GM21825 (cell line): Measurements from ENCODE around the gene ZSCAN10.

Experiments used
- ATAC-seq: cut with Tn5 transposase; IDR thresholded peaks from one replicate; pipeline ENCODE4 v1.9.1; 2021; ENCODE audit warnings: mild to moderate bottlenecking, moderate library complexity; ENCODE audit not compliant: unreplicated experiment

Gene ZSCAN10

GRCh38 chr16:3112058-3112880 lies 13.2 kb upstream of the ZSCAN10 start, which contains the start of gene ZNF205:
Gene ZNF205 (plus strand): TSS chr16:3112586. CDS start chr16:3113431, 845 bp downstream.
- ATAC-seq, result no peak

DNA sequence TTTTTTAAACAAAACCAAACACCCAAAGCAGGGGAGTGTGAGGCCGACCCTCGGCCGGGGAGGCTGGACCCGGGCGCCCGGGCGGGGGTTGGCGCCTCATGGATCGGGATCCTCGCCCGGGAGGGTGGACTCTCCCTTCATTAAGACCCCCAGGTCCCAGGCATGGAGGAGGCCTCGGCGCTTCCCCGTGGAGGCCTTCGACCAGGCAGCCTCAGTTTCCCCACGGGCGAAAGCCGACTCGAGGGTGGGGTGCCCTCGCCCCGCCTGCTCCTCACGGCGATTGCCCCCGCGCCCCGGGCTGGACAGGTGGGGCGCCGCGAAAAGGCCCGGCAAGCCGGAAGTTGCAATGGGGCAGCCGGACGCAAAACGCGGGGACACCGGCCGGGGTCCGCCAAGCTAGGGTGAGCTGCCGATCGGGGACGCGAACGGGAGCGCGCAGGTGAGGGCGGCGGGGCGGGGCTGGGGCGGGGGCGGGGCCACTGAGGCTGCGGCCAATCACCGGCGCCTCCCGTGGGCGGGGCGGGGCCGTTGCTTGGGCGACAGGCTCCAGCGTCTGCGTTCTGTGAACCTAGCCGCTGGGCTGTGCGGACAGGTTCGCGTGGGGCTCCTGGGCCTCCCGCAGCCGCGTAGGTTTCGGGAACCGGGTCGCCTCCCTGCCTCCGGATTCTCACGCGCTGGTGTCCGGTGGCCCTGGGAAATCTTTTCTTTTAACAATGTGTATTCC lies 7.3 kb upstream of the ZSCAN10 start:
- ATAC-seq, result peak; percentile 78

- no peak for ATAC-seq
These were observed 2.9 kb upstream of the ZSCAN10 start for GRCh38 chr16:3101841-3102470.

GRCh38 chr16:3101018-3101840 lies 2.1 kb upstream of the ZSCAN10 start:
- ATAC-seq, result no peak

- peak; percentile 47 for ATAC-seq
These were observed 822 bp upstream of the ZSCAN10 start for GRCh38 chr16:3099732-3100499.

- ATAC-seq, result no peak
These were observed 269 bp upstream of the ZSCAN10 start for GRCh38 chr16:3099395-3099731.

DNA sequence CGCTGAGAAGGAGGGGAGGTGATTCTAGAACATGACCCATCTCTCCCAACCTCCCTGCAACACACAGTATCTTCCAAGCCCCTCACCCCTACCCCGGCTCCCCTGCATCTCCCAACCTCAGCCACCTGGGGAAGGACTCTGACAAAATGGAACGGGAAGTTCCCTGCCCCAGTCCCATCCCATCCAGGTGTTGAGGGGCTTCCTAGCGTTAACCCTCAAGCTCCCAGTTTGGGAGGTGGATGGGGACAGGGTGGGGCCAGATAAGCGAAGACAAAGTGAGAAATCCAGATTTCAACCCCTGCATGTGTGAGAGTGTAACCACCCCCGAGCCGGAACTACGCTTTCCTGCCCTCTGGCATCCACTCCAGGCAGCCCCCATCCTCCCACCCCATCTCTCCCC lies 1.8 kb downstream of the ZSCAN10 start:
- no peak for ATAC-seq

DNA sequence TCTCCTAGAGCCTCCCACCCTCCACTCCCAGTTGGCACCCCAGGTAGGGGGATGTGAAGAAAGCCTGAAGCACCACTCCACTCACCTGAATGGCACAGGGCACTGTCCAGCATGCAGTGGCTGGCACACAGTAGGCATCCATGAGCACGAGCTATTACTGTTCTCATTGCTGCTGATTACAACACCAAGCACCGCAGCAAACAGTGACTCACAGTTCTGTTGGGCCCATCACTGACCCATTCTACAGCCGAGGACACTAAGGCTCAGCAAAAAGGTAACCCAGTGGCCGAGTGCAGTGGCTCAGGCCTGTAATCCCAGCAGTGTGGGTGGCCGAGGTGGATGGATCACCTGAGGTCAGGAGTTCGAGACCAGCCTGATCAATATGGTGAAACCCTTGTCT lies 2.7 kb downstream of the ZSCAN10 start:
- ATAC-seq, result no peak

DNA sequence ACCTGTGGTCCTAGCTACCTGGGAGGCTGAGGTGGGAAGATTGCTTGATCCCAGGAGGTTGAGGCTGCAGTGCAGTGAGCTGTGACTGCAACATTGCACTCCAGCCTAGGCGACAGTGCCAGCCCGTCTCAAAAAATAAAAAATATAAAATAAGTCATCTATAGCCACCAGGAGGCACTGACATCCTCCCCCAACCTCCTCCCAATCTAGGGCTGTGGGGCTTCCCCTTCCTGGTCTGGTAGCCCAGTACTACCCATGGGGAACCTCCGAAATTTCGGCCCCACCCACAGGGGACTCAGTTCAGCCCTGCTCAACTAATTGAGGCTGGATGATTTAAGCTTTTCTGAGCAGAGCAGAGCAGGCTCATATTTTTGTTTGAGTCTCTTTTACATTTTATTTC lies 3.2 kb downstream of the ZSCAN10 start:
- peak; percentile 64 for ATAC-seq

DNA sequence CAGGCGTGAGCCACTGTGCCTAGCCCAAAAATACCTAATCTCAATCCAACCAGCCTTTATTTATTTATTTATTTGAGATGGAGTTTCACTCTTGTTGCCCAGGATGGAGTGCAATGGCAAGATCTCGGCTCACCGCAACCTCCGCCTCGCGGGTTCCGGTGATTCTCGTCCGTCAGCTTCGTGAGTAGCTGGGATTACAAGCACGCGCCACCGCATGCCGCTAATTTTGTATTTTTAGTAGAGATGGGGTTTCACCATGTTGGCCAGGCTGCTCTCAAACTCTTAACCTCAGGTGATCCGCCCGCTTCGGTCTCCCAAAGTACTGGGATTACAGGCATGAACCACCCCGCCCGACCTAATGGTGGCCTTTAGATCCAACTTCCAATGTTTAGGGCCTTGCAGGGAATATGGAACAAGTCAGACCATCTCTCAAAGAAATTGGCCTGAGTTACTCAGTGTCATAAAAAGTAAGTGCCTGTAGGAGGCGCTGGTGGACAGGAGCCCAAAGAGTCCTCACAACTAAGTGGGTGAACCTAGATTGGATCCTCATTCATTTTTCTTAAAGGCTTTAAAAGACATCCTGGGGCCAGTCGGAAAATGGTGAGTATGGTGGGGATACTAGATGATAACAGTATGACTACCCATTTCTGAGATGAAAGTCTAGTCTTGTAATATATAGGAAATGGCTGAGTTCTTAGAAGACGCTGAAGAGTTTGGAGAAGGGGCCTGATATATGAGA lies 4.6 kb downstream of the ZSCAN10 start:
- no peak for ATAC-seq

GRCh38 chr16:3092501-3092941 lies 6.6 kb downstream of the ZSCAN10 start:
- ATAC-seq, result no peak

- ATAC-seq, result no peak
These were observed 7.5 kb downstream of the ZSCAN10 start for GRCh38 chr16:3091551-3091950.

DNA sequence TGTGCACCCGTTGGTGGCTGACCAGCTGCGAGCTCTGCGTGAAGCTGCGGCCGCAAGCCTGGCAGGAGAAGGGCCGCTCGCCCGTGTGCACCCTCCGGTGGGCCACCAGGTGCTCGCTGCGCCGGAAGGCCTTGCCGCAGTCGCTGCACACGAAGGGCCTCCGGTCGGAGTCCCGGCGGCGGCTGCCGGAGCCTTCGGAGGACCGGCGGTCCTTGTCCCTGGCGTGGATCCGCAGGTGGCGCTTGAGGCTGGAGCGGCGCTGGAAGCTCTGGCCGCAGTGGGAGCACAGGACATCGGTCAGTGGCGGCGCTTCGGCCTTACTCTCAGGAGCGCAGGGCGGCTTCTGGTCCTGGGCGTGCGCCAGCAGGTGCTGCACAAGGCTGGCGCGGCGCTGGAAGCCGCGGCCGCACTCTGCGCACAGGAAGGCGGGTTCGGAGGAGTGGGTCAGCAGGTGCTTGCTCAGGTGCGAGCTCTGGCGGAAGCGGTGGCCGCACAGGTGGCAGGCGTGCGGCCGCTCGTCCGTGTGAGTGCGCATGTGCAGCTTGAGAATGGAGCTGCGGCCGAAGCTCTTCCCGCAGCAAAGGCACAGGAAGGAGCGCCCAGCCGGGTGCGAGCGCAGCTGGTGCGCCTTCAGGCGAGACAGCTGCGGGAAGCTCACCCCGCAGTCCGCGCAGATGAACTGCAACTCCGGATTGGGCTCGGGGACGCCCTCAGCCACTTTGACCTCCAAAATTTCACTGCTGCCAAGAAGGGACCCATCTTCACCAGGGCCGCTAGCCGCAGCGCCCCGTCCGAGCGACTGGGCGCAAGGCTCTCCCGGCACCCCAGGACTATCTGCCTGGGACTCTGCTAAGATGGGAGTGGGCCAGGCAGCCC lies 9.1 kb downstream of the ZSCAN10 start:
- no peak for ATAC-seq

GRCh38 chr16:3088925-3089716 lies 10.0 kb downstream of the ZSCAN10 start:
- ATAC-seq, result no peak

GRCh38 chr16:3088450-3088849 lies 10.6 kb downstream of the ZSCAN10 start:
- ATAC-seq, result no peak

DNA sequence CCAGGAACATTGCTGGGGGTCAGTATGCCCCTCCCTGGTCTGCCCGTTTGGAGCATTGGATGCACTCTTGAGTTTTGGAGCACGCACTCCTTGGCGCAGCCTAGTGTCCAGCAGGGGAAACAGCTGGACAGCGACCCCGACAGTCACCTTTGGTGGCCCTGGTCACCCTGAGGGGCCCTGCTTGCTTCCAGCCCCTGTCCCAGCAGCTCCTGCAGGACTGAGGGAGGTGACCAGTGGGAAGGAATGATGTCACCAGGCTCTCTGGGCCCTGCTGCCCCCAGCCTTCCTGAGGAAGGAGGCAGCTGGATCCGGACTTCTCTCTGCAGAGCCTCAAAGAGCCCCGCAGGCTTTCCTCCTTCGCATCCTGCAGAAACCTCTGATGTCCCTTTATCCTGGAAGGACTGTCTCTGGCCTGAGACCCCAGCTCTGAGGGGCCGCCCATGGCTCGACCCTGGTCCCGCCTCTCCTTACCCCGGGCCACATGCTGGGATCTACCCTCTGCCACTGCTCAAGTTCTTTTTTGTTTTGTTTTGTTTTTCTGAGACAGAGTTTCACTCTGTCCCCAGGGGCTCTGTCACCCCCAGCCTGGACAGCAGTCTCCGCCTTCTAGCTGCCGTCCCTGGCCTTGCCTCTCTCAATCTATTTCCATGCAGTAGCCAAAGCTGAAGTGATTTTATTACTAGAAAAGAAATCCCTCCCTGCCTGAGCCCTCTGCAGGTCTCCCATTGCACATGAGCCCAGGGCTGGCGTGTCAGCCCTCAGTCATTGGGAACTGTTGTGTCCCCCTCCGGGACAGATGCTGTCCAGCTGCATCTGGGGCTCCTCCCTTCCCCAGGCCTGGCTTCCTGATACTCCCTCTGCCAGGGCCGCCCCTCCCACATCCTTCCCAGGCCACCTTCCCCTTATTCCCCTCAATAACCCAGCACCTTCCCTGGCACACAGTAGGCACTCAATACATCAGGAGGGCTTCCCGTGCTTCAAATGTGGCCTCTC lies 11.6 kb downstream of the ZSCAN10 start:
- no peak for ATAC-seq
